NCI-H187 (cell line): ENCODE results near the gene SELENON.
A peak's percentile ranks its signal among the peaks of the same experiment; 100 is the strongest.

Experiments used
- DNase-seq, 2 experiments: peaks; one replicate each; lab custom pipeline; 2025; lab: John Stamatoyannopoulos, UW

The SELENON gene

GRCh38 chr1:25770541-25771220 is 29.3 kb upstream of the SELENON start:
- no peak for DNase-seq

GRCh38 chr1:25771221-25772114 is 28.5 kb upstream of the SELENON start:
- no peak for DNase-seq

- no peak for DNase-seq
Observed at GRCh38 chr1:25772164-25772563, 27.8 kb upstream of the SELENON start.

GRCh38 chr1:25772692-25773245 is 27.2 kb upstream of the SELENON start:
- DNase-seq: no peak

- DNase-seq: no peak
Observed at GRCh38 chr1:25773441-25774125, 26.4 kb upstream of the SELENON start.

- DNase-seq: no peak
Observed at GRCh38 chr1:25774206-25774803, 25.7 kb upstream of the SELENON start.

GRCh38 chr1:25774921-25775771 is 24.8 kb upstream of the SELENON start:
- no peak for DNase-seq

- no peak for DNase-seq
Observed at GRCh38 chr1:25779388-25779787, 20.6 kb upstream of the SELENON start.

- DNase-seq: no peak
Observed at GRCh38 chr1:25779894-25780293, 20.1 kb upstream of the SELENON start.

- DNase-seq: peak in 1 of 2 experiments; percentile 39
Observed at GRCh38 chr1:25780318-25781129, 19.5 kb upstream of the SELENON start.

GRCh38 chr1:25781130-25781433 is 18.9 kb upstream of the SELENON start:
- no peak for DNase-seq

GRCh38 chr1:25782608-25783201 is 17.3 kb upstream of the SELENON start:
- DNase-seq: no peak

- DNase-seq: no peak
Observed at GRCh38 chr1:25784575-25785051, 15.4 kb upstream of the SELENON start.

GRCh38 chr1:25785333-25786067 is 14.5 kb upstream of the SELENON start:
- DNase-seq: no peak

- no peak for DNase-seq
Observed at GRCh38 chr1:25786887-25787759, 12.9 kb upstream of the SELENON start.

- no peak for DNase-seq
Observed at GRCh38 chr1:25787760-25788166, 12.2 kb upstream of the SELENON start.

- no peak for DNase-seq
Observed at GRCh38 chr1:25790472-25790871, 9.5 kb upstream of the SELENON start.

GRCh38 chr1:25792115-25792514 is 7.9 kb upstream of the SELENON start:
- DNase-seq: no peak
